Astrocyte (in vitro differentiated cells and primary cell): Measurements from ENCODE around the gene NDUFB8. TPM values are rescaled to one million over a fixed set of nuclear protein-coding genes. Genes with fewer than 3 reads are reported as not detected.

Experiments used
- DNase-seq: peaks from one replicate; pipeline ENCODE4 v3.0.0-alpha.2; 2010; ENCODE audit warnings: low read depth
- FAIRE-seq: peaks from 2 replicates; lab custom pipeline; 2011; peaks lifted over from hg19 to GRCh38; lab: Jason Lieb, UNC
- H2AFZ ChIP-seq: 2 replicates; pipeline ENCODE4 v1.6.0; 2012; ENCODE audit warnings: low read depth, low read length, inconsistent platforms
- H3K27ac ChIP-seq: 2 replicates; pipeline ENCODE4 v1.5.1; 2011; ENCODE audit warnings: low read depth, low read length, inconsistent platforms
- H3K27me3 ChIP-seq: 2 replicates; pipeline ENCODE4 v1.6.0; 2011; ENCODE audit warnings: low read length, inconsistent platforms; ENCODE audit not compliant: insufficient read depth
- H3K36me3 ChIP-seq: 2 replicates; pipeline ENCODE4 v1.5.1; 2011; ENCODE audit warnings: low read length, inconsistent platforms; ENCODE audit not compliant: insufficient read depth
- H3K4me1 ChIP-seq: 2 replicates; pipeline ENCODE4 v1.5.1; 2011; ENCODE audit warnings: low read length, inconsistent platforms; ENCODE audit not compliant: insufficient read depth
- H3K4me2 ChIP-seq: 2 replicates; pipeline ENCODE4 v1.6.0; 2012; ENCODE audit warnings: low read length, inconsistent platforms
- H3K4me3 ChIP-seq: 2 replicates; pipeline ENCODE4 v1.5.1; 2011; ENCODE audit warnings: low read depth, mild to moderate bottlenecking, low read length, inconsistent platforms; ENCODE audit not compliant: insufficient read depth
- H3K79me2 ChIP-seq: 2 replicates; pipeline ENCODE4 v1.6.0; 2012; ENCODE audit warnings: mild to moderate bottlenecking, low read length, inconsistent platforms; ENCODE audit not compliant: insufficient read depth
- H3K9ac ChIP-seq: 2 replicates; pipeline ENCODE4 v1.6.0; 2012; ENCODE audit warnings: mild to moderate bottlenecking, low read length, inconsistent platforms
- H3K9me3 ChIP-seq: 2 replicates; pipeline ENCODE4 v1.5.1; 2012; ENCODE audit warnings: low read depth, mild to moderate bottlenecking, low read length, inconsistent platforms; ENCODE audit not compliant: insufficient read depth
- H4K20me1 ChIP-seq: 2 replicates; pipeline ENCODE4 v1.6.0; 2012; ENCODE audit warnings: low read length, inconsistent platforms; ENCODE audit not compliant: insufficient read depth
- H3K27ac Mint-ChIP-seq: one replicate; pipeline ENCODE4 v1.8.0; 2021; ENCODE audit warnings: mild to moderate bottlenecking, mixed read lengths; ENCODE audit not compliant: unreplicated experiment
- H3K27me3 Mint-ChIP-seq: one replicate; pipeline ENCODE4 v1.8.0; 2021; ENCODE audit warnings: low read depth, mixed read lengths; ENCODE audit not compliant: unreplicated experiment
- H3K36me3 Mint-ChIP-seq: one replicate; pipeline ENCODE4 v1.8.0; 2021; ENCODE audit warnings: low read depth, mixed read lengths; ENCODE audit not compliant: unreplicated experiment
- H3K4me1 Mint-ChIP-seq: one replicate; pipeline ENCODE4 v1.8.0; 2021; ENCODE audit warnings: low read depth, mixed read lengths; ENCODE audit not compliant: unreplicated experiment
- H3K4me3 Mint-ChIP-seq: one replicate; pipeline ENCODE4 v1.8.0; 2021; ENCODE audit warnings: mild to moderate bottlenecking, moderate library complexity, mixed read lengths; ENCODE audit not compliant: unreplicated experiment
- H3K9me3 Mint-ChIP-seq: one replicate; pipeline ENCODE4 v1.8.0; 2021; ENCODE audit warnings: mild to moderate bottlenecking, mixed read lengths; ENCODE audit not compliant: unreplicated experiment
- EZH2 ChIP-seq: IDR thresholded peaks from 2 replicates; pipeline ENCODE4 v1.6.1; 2012; ENCODE audit warnings: mild to moderate bottlenecking, low read length, inconsistent platforms; ENCODE audit not compliant: insufficient read depth
- total RNA-seq: library from RNA; stranded (reverse); gene quantifications from 2 replicates; pipeline ENCODE4 v1.2.1, GENCODE V29; 2021
- TF ChIP-seq, protein P1 (sequence below): IDR thresholded peaks from 2 replicates; pipeline ENCODE4 v1.5.1; 2011; ENCODE audit warnings: low read depth, mild to moderate bottlenecking, inconsistent platforms, low read length, moderate library complexity; ENCODE audit not compliant: insufficient read depth

Gene NDUFB8
- total RNA-seq, 1 donor from 2014 or later = 155 TPM

GRCh38 chr10:100489396-100489795 is 40.3 kb downstream of the NDUFB8 start:
- Histone ChIP-seq H3K27ac (no peak overlapping the region), H2AFZ (no peak overlapping the region), H3K79me2 (no peaks in the 10 kb centered on the region), H4K20me1 (no peaks in the 10 kb centered on the region), H3K4me3 (no peak overlapping the region), H3K36me3 (no peaks in the 10 kb centered on the region), H3K4me2 (no peak overlapping the region), H3K27me3 (peaks cover 4% of the 10 kb centered on the region), H3K9ac (no peak overlapping the region), H3K4me1 (no peaks in the 10 kb centered on the region), H3K9me3 (no peaks in the 10 kb centered on the region)
- Mint-ChIP-seq H3K9me3 (peaks cover 2% of the 10 kb centered on the region), H3K4me1 (peaks cover 5% of the 10 kb centered on the region), H3K27ac (no peak overlapping the region), H3K36me3 (peaks cover 27% of the 10 kb centered on the region), H3K4me3 (no peak overlapping the region), H3K27me3 (peaks cover 50% of the 10 kb centered on the region)
- DNase-seq (no peak), FAIRE-seq (no peak)
- no peak for TF ChIP-seq EZH2
- TF ChIP-seq, protein P1, sequence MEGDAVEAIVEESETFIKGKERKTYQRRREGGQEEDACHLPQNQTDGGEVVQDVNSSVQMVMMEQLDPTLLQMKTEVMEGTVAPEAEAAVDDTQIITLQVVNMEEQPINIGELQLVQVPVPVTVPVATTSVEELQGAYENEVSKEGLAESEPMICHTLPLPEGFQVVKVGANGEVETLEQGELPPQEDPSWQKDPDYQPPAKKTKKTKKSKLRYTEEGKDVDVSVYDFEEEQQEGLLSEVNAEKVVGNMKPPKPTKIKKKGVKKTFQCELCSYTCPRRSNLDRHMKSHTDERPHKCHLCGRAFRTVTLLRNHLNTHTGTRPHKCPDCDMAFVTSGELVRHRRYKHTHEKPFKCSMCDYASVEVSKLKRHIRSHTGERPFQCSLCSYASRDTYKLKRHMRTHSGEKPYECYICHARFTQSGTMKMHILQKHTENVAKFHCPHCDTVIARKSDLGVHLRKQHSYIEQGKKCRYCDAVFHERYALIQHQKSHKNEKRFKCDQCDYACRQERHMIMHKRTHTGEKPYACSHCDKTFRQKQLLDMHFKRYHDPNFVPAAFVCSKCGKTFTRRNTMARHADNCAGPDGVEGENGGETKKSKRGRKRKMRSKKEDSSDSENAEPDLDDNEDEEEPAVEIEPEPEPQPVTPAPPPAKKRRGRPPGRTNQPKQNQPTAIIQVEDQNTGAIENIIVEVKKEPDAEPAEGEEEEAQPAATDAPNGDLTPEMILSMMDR = no peak

GRCh38 chr10:100487529-100487928 is 42.1 kb downstream of the NDUFB8 start:
- no peak overlapping the region for H3K9ac ChIP-seq
- peaks cover 2% of the 10 kb centered on the region for H3K9me3 Mint-ChIP-seq
- H3K4me2 ChIP-seq = no peak overlapping the region
- no peak for FAIRE-seq
- no peaks in the 10 kb centered on the region for H3K79me2 ChIP-seq
- H3K4me3 ChIP-seq = no peak overlapping the region
- no peaks in the 10 kb centered on the region for H4K20me1 ChIP-seq
- TF ChIP-seq, protein P1 = no peak
- no peak for TF ChIP-seq EZH2
- peaks cover 67% of the 10 kb centered on the region for H3K27me3 Mint-ChIP-seq
- peaks cover under 1% of the 10 kb centered on the region for H3K4me1 ChIP-seq
- no peaks in the 10 kb centered on the region for H3K36me3 ChIP-seq
- H3K27ac Mint-ChIP-seq = no peak overlapping the region
- no peak for DNase-seq
- H2AFZ ChIP-seq = no peak overlapping the region
- peaks cover 5% of the 10 kb centered on the region for H3K4me1 Mint-ChIP-seq
- H3K27me3 ChIP-seq = peaks cover 15% of the 10 kb centered on the region
- peaks cover 26% of the 10 kb centered on the region for H3K36me3 Mint-ChIP-seq
- H3K9me3 ChIP-seq = no peaks in the 10 kb centered on the region
- no peak overlapping the region for H3K4me3 Mint-ChIP-seq
- H3K27ac ChIP-seq = no peak overlapping the region

- peaks cover 2% of the 10 kb centered on the region for H3K9me3 Mint-ChIP-seq
- no peak overlapping the region for H3K4me3 Mint-ChIP-seq
- Histone ChIP-seq H2AFZ (no peak overlapping the region), H4K20me1 (no peaks in the 10 kb centered on the region), H3K4me1 (peaks cover 9% of the 10 kb centered on the region), H3K4me3 (no peak overlapping the region), H3K4me2 (no peak overlapping the region), H3K9me3 (no peaks in the 10 kb centered on the region), H3K27me3 (peaks cover 20% of the 10 kb centered on the region), H3K27ac (no peak overlapping the region), H3K9ac (no peak overlapping the region), H3K36me3 (no peaks in the 10 kb centered on the region), H3K79me2 (no peaks in the 10 kb centered on the region)
- TF ChIP-seq, protein P1 = no peak
- TF ChIP-seq EZH2 = no peak
- H3K27me3 Mint-ChIP-seq = peaks cover 77% of the 10 kb centered on the region
- FAIRE-seq = no peak
- no peak for DNase-seq
- H3K36me3 Mint-ChIP-seq = peaks cover 25% of the 10 kb centered on the region
- H3K4me1 Mint-ChIP-seq = peaks cover 5% of the 10 kb centered on the region
- H3K27ac Mint-ChIP-seq = no peak overlapping the region
Measured at GRCh38 chr10:100485801-100486495, 43.7 kb downstream of the NDUFB8 start.
